Activated CD4-positive, alpha-beta T cell treated with anti-CD3 and anti-CD28 coated beads, Interleukin-2, amount 10 ng/mL, durations not matched to agents 7 days and 5 days (primary cell): ENCODE data around the gene UCHL5. TPM values are rescaled to one million over a fixed set of nuclear protein-coding genes. Genes with fewer than 3 reads are reported as not detected.

Experiments
- CTCF ChIA-PET: fragments of 350-600 bp; sonication (Branson Sonifier 250); formaldehyde crosslinking; loops from one replicate; lab custom pipeline; 2021; ENCODE audit warnings: antibody characterized with exemption; lab: Charles Lee
- POLR2A ChIA-PET: fragments of 350-600 bp; sonication (Branson Sonifier 250); formaldehyde crosslinking; loops from one replicate; lab custom pipeline; 2021; ENCODE audit warnings: antibody characterized with exemption; lab: Charles Lee
- DNase-seq: peaks from one replicate; pipeline ENCODE4 v3.0.0-alpha.2; 2020
- H3K27ac Mint-ChIP-seq: one replicate; pipeline ENCODE4 v1.8.0; 2021; ENCODE audit warnings: mild to moderate bottlenecking, moderate library complexity, mixed read lengths
- H3K27me3 Mint-ChIP-seq: one replicate; pipeline ENCODE4 v1.8.0; 2021; ENCODE audit warnings: mixed read lengths
- H3K36me3 Mint-ChIP-seq: one replicate; pipeline ENCODE4 v1.8.0; 2021; ENCODE audit warnings: low read depth, mixed read lengths
- H3K4me1 Mint-ChIP-seq: one replicate; pipeline ENCODE4 v1.8.0; 2021; ENCODE audit warnings: mixed read lengths
- H3K4me3 Mint-ChIP-seq: one replicate; pipeline ENCODE4 v1.8.0; 2021; ENCODE audit warnings: mild to moderate bottlenecking, moderate library complexity, mixed read lengths
- H3K9me3 Mint-ChIP-seq: one replicate; pipeline ENCODE4 v1.8.0; 2021; ENCODE audit warnings: mixed read lengths
- total RNA-seq, 2 experiments: library from RNA; stranded (reverse); gene quantifications; one replicate each; pipeline ENCODE4 v1.2.3, GENCODE V29; 2021

UCHL5 gene, protein sequence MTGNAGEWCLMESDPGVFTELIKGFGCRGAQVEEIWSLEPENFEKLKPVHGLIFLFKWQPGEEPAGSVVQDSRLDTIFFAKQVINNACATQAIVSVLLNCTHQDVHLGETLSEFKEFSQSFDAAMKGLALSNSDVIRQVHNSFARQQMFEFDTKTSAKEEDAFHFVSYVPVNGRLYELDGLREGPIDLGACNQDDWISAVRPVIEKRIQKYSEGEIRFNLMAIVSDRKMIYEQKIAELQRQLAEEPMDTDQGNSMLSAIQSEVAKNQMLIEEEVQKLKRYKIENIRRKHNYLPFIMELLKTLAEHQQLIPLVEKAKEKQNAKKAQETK
- total RNA-seq: 10 to 100 TPM; 47.7 to 58.9 TPM

DNA sequence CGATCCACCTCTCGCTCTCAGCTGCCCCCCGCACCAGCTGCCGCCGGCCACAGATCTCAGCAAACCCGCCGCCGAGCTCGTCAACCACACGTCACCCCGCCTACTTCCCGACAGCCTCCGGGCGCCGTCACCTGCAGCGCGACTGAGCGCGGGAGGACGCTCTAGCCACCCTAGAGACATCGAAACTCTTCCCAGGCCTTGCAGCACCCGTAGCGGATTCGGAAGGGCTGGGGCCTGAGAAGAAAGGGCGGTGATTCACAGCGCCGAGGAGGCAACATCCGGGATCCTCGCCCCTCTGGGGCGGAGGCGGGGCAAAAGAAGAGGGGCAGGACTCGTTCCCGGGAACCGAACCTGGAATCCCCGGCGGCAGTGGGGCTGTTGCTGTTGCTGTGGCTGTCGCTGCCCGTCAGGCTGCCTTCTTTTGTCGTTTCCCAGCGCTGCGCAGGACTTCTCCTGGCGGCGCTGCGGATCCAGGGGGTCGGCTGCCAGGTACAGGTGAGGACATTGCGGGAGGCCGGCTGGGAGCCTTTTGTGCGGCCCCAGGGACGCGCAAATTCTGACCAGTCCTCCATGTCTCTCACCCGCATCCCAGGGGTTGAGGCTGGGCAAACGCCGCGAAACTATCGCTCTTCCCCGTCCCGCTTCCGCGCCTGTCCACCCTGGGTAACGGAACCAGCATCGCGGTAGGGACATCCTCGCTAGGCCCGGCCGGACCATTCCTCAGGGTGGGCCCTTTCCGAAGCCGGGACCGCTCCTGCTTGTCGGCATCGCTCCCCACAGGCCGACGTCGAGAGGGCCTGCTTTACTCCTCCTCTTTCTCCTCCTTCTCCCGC, at the start of gene UCHL5, which contains the start of gene RO60:
Gene UCHL5 (minus strand): TSS at position 79 of the 833 bp plus-strand sequence. CDS start 100 bp downstream, outside the sequence.
Gene RO60 (plus strand): TSS at position 331 of the 833 bp plus-strand sequence. CDS start 9,443 bp downstream, outside the sequence.
- peaks cover 52% of the 10 kb centered on the region for H3K4me1 Mint-ChIP-seq
- H3K27ac Mint-ChIP-seq: peak within 1 kb of the TSS; percentile 100
- no peaks in the 10 kb centered on the region for H3K27me3 Mint-ChIP-seq
- H3K9me3 Mint-ChIP-seq: no peaks in the 10 kb centered on the region
- peak; percentile 96 for DNase-seq
- POLR2A ChIA-PET: interaction anchor here (1.2 kb wide), 1 partner anchor 249 kb away, joined by 3 read pairs; no protein-coding TSS in a partner anchor
- CTCF ChIA-PET: interaction anchor here (0.5 to 2.0 kb wide), 11 partner anchors 10 to 585 kb away, joined by 3 to 10 read pairs (median 4); partner anchors contain the start of genes CDC73 and GLRX2
- peaks cover 21% of the 10 kb centered on the region for H3K36me3 Mint-ChIP-seq
- peak within 1 kb of the TSS; percentile 100 for H3K4me3 Mint-ChIP-seq

DNA sequence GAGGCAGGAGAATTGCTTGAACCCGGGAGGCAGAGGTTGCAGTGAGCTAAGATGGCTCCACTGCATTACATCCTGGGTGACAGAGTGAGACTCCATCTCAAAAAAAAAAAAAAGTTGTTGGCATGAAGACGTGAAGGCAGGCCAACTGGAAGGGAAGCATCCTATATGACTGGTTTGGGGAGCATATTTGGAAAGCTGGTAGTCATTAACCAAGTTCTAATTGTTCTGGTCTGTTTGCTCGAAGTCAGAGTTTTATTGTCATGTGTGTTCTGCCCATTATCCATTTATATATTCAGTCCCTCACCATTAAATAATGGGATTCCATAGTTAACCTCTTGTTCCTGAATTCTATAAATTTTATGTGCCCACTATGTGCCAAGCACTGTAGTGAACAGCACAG, 49.3 kb upstream of the UCHL5 start:
- peaks cover 2% of the 10 kb centered on the region for H3K27me3 Mint-ChIP-seq
- H3K4me3 Mint-ChIP-seq: no peak overlapping the region
- peaks cover 14% of the 10 kb centered on the region for H3K4me1 Mint-ChIP-seq
- ChIA-PET POLR2A (interaction anchor here (0.7 kb wide), 1 partner anchor 573 kb away, joined by 4 read pairs; no protein-coding TSS in a partner anchor), CTCF (interaction anchor here (0.8 to 1.4 kb wide), 4 partner anchors 9 to 24 kb away, joined by 3 to 5 read pairs (median 3); partner anchors contain the start of gene CDC73)
- H3K36me3 Mint-ChIP-seq: no peaks in the 10 kb centered on the region
- no peaks in the 10 kb centered on the region for H3K9me3 Mint-ChIP-seq
- H3K27ac Mint-ChIP-seq: no peak overlapping the region
- DNase-seq: no peak

DNA sequence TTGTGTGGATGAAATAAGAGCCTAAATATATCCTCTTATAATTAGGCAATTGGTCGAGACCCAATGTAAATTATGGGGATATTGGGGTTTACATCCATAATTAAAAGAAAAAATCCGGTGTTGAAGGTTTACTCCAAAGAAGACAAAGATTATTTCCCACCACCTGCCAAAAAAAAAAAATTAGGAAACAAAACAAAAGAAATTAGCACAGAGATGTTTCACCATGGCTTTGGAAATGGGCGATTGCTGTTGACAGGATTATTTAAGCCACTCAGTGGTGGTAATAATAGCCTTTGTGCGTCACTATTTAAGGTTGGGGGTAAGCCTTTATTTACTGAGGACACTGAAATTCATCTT, 46.6 kb upstream of the UCHL5 start:
- no peak for DNase-seq
- peaks cover 2% of the 10 kb centered on the region for H3K36me3 Mint-ChIP-seq
- H3K4me1 Mint-ChIP-seq: peaks cover 26% of the 10 kb centered on the region
- H3K27me3 Mint-ChIP-seq: peaks cover 2% of the 10 kb centered on the region
- POLR2A ChIA-PET: no interaction called here
- CTCF ChIA-PET: interaction anchor here (1.0 to 3.3 kb wide), 2 partner anchors 16 to 18 kb away, joined by 6 to 15 read pairs; partner anchors contain the start of gene CDC73
- H3K9me3 Mint-ChIP-seq: no peaks in the 10 kb centered on the region
- peak overlapping the region; percentile 95 for H3K4me3 Mint-ChIP-seq
- peak overlapping the region; percentile 87 for H3K27ac Mint-ChIP-seq

DNA sequence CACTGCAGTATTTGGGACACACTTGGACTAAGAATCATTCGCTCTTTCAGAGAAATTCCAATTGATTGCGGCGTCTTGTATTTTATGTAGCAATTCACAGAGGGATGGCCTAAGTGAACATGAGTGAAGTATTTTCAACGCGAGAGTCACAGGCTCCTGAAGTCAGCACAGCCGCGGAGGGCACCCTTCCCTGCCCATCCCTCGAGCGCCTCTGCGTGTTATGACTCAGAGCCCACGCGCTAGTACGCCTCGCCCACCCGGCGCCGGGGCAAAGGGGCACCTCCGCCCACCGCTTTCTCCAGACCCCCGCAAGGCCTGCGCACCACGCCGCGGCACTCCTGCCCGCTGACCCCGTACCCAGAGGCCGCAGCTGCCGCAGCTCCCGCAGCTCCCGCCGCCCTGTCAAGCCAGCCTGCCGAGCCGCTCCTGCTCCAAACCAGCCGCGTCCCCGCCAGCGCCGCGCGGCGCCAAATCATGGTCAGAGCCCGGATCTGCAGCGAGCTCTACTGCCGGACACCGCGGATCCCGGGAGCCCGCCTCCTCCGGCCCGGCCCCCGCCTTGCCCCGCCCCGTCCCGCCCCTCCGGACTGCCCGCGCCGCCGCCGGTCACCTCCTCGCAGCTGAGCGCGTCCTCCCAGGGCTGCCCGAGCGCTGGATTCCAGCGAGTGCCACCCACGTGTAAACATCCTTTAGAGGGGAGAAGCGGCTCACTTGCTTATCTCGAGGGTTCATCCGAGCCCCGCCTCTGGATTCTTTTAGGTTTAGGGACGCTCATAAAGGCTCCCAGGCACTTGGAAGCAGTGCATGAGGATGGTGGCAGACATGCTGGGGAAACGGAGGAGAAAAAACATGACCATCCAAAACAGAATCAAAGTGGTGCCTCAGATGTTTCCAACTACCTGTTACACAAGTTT, 46.0 kb upstream of the UCHL5 start, which contains the start of gene GLRX2:
Gene GLRX2 (minus strand): TSS at position 508 of the 914 bp plus-strand sequence. CDS start 32 bp downstream, at position 476.
- peak within 1 kb of the TSS; percentile 88 for H3K27ac Mint-ChIP-seq
- H3K27me3 Mint-ChIP-seq: peaks cover 2% of the 10 kb centered on the region
- peak; percentile 65 for DNase-seq
- peak within 1 kb of the TSS; percentile 95 for H3K4me3 Mint-ChIP-seq
- peaks cover 8% of the 10 kb centered on the region for H3K36me3 Mint-ChIP-seq
- H3K4me1 Mint-ChIP-seq: peaks cover 26% of the 10 kb centered on the region
- no peaks in the 10 kb centered on the region for H3K9me3 Mint-ChIP-seq
- ChIA-PET POLR2A (no interaction called here), CTCF (interaction anchor here (0.7 to 3.3 kb wide), 6 partner anchors 8 to 46 kb away, joined by 3 to 15 read pairs (median 4); partner anchors contain the start of genes CDC73, RO60 and UCHL5)

DNA sequence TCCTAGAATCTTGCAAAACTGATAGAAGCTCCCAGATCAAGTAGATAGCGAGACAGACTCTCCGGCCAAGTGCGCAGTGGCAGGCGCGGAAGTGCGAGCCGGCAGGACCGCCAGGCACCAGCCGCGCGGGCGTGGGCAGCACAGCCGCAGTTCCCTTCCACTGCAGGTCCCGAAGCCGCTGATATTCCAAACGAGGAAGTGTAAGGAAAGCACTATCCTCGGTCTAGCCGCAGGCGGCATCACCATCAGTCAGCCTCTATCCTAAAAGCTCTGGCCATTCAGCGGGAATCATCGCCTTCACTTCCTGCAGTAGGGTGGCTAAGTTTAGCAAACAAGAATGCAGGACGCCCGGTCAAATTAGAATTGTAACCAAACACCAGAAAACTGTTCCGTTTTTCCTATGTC, 45.3 kb upstream of the UCHL5 start:
- POLR2A ChIA-PET: no interaction called here
- Mint-ChIP-seq H3K27me3 (peaks cover 2% of the 10 kb centered on the region), H3K36me3 (peaks cover 8% of the 10 kb centered on the region), H3K9me3 (no peaks in the 10 kb centered on the region), H3K4me3 (peak overlapping the region; percentile 95), H3K27ac (peak overlapping the region; percentile 88), H3K4me1 (peaks cover 26% of the 10 kb centered on the region)
- CTCF ChIA-PET: interaction anchor here (0.7 to 3.3 kb wide), 5 partner anchors 8 to 45 kb away, joined by 3 to 15 read pairs (median 3); partner anchors contain the start of genes CDC73, RO60 and UCHL5
- peak; percentile 14 for DNase-seq

DNA sequence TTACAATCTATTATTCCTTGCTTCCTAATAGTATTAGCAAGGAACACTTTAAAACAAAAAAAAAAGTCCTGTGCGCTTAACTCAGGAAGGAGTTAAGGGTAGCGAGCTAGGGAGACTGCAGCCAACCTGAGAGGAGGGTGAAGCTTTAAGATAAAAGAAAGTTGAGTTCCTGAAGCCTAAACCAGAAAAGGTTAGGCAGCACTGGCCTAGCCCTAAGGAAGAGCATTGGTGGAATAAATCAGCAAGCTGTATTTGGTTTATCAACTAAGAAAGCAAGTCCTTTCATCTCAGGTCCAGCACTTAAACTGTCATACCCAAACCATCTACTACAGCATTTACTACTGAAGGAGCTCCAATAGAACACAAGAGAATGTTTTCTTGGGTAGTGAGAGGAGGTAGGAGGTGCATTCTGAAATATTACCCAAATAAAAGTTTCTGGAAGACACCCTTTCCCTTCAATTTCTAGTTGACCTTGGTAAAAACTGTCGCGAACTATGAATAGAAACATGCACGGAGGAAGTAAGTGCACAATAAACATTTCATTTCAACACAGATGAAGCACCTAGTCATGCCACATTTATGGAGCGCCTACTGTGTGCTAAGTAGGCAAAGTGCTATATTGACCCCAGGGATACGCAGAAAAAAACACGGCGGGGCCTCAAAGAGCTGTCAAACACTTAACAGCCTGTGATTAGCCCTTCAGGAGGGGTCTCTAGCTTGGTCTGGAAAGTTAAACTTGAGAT, 44.8 kb upstream of the UCHL5 start:
- Mint-ChIP-seq H3K36me3 (peaks cover 8% of the 10 kb centered on the region), H3K4me3 (peak overlapping the region; percentile 95), H3K27ac (peak overlapping the region; percentile 88), H3K27me3 (no peaks in the 10 kb centered on the region), H3K4me1 (peaks cover 26% of the 10 kb centered on the region), H3K9me3 (no peaks in the 10 kb centered on the region)
- POLR2A ChIA-PET: no interaction called here
- CTCF ChIA-PET: interaction anchor here (0.6 to 3.3 kb wide), 6 partner anchors 18 to 563 kb away, joined by 3 to 15 read pairs (median 4); partner anchors contain the start of genes CDC73, RO60 and UCHL5
- DNase-seq: no peak

DNA sequence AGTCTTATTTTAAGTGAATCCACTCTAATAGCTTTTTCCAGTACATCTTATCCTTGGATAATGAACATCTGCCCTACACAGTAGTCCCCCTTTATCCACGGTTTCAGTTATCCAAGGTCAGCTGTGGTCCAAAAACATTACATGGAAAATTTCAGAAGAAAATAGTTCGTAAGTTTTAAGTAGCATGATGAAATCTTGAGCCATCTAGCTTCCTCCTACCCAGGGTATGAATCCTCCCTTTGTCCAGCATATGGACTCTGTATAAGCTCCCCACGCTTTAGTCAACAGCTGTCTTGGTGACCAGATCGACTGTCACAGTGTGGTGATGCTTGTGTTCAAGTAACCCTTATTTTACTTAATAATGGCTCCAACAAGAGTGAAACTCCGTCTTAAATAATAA, 43.5 kb upstream of the UCHL5 start:
- Mint-ChIP-seq H3K27me3 (no peaks in the 10 kb centered on the region), H3K9me3 (no peaks in the 10 kb centered on the region), H3K4me3 (no peak overlapping the region), H3K4me1 (peaks cover 26% of the 10 kb centered on the region), H3K27ac (no peak overlapping the region), H3K36me3 (peaks cover 10% of the 10 kb centered on the region)
- ChIA-PET CTCF (interaction anchor here (1.2 to 1.3 kb wide), 3 partner anchors 10 to 44 kb away, joined by 3 to 5 read pairs (median 3); no protein-coding TSS in a partner anchor), POLR2A (no interaction called here)
- DNase-seq: no peak

DNA sequence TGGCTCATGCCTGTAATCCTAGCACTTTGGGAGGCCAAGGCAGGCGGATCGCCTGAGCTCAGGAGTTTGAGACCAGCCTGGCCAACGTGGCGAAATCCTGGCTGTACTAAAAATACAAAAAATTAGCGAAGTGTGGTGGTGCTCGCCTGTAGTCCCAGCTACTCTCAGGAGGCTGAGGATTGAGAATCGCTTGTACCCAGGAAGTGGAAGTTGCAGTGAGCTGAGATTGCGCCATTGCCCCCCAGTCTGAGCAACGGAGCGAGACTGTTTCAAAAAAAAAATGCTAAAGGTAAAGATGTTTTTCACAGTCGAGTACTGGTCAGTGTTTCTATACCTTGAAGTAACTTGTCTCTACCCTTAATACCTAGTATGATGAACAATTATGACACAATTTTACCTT, 35.0 kb upstream of the UCHL5 start:
- Mint-ChIP-seq H3K36me3 (peaks cover 28% of the 10 kb centered on the region), H3K4me1 (no peaks in the 10 kb centered on the region), H3K27me3 (no peaks in the 10 kb centered on the region), H3K4me3 (no peak overlapping the region), H3K27ac (peak overlapping the region; percentile 17), H3K9me3 (no peaks in the 10 kb centered on the region)
- ChIA-PET CTCF (interaction anchor here (0.6 to 1.6 kb wide), 2 partner anchors 27 to 412 kb away, joined by 3 to 4 read pairs; no protein-coding TSS in a partner anchor), POLR2A (interaction anchor here (0.6 kb wide), 1 partner anchor 310 kb away, joined by 4 read pairs; no protein-coding TSS in a partner anchor)
- no peak for DNase-seq

DNA sequence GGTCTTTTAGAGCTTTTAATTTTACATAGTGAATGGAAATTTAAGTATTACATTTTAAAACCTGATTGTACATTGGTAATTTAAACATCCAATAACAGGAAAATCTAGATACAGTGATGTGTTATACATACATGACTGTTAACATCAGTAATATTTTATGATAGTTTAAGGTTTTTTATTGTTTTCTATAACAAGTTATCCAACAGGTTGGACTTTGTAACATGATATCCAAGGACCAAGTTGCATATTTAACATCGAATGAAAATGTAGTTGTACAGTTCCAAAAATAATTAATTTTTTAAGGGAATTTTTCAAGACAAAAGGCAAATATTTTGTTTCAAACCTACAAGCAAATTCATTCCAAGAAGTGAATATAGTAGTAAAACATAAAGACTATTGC, 31.7 kb upstream of the UCHL5 start:
- ChIA-PET CTCF (no interaction called here), POLR2A (no interaction called here)
- no peak overlapping the region for H3K4me3 Mint-ChIP-seq
- no peaks in the 10 kb centered on the region for H3K27me3 Mint-ChIP-seq
- no peaks in the 10 kb centered on the region for H3K4me1 Mint-ChIP-seq
- no peak for DNase-seq
- no peaks in the 10 kb centered on the region for H3K9me3 Mint-ChIP-seq
- peaks cover 15% of the 10 kb centered on the region for H3K36me3 Mint-ChIP-seq
- no peak overlapping the region for H3K27ac Mint-ChIP-seq

DNA sequence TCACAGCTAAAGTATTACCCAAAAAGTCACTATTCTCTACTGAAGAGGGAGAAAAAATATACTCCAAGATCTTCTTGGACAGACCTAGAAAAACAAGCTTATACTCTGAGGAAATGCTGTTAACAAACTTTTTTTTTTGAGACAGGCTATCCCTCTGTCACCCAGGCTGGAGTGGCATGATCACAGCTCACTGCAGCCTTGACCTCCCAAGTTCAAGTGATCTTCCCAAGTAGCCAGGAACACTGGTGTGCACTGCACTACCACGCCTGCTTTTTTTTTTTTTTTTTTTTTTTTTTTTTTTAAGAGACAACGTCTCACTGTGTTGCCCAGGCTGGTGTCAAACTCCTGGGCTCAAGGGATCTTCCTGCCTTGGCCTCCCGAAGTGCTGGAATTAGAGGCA, 28.7 kb upstream of the UCHL5 start:
- no peaks in the 10 kb centered on the region for H3K9me3 Mint-ChIP-seq
- CTCF ChIA-PET: interaction anchor here (1.3 kb wide), 1 partner anchor 13 kb away, joined by 3 read pairs; no protein-coding TSS in a partner anchor
- peaks cover 26% of the 10 kb centered on the region for H3K36me3 Mint-ChIP-seq
- no peaks in the 10 kb centered on the region for H3K27me3 Mint-ChIP-seq
- no peak for DNase-seq
- no peaks in the 10 kb centered on the region for H3K4me1 Mint-ChIP-seq
- H3K27ac Mint-ChIP-seq: no peak overlapping the region
- POLR2A ChIA-PET: interaction anchor here (0.8 kb wide), 1 partner anchor 18 kb away, joined by 5 read pairs; no protein-coding TSS in a partner anchor
- no peak overlapping the region for H3K4me3 Mint-ChIP-seq

DNA sequence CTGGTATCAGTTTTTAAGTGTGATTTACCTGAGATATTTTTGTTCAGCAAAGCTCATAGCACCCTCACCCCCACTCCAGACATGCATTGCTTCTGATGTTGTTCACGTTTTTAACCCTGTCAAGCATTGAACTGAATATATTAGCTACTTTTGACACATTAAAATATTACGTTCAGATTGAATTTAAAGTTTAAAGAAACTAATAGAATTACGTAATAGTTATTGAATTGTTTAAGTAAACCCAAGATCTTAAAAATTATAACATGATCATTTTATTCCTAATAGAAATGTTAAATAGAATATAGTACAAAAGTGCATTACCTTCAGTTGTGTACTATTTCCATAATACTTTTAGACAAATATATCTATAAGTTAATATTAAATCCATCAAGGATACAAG, 27.2 kb upstream of the UCHL5 start:
- no peaks in the 10 kb centered on the region for H3K27me3 Mint-ChIP-seq
- peaks cover 33% of the 10 kb centered on the region for H3K36me3 Mint-ChIP-seq
- ChIA-PET CTCF (no interaction called here), POLR2A (no interaction called here)
- peaks cover 2% of the 10 kb centered on the region for H3K9me3 Mint-ChIP-seq
- no peak overlapping the region for H3K27ac Mint-ChIP-seq
- H3K4me3 Mint-ChIP-seq: no peak overlapping the region
- H3K4me1 Mint-ChIP-seq: no peaks in the 10 kb centered on the region
- no peak for DNase-seq
